Measurements from ENCODE around the gene DDI1.

DDI1 gene

DNA sequence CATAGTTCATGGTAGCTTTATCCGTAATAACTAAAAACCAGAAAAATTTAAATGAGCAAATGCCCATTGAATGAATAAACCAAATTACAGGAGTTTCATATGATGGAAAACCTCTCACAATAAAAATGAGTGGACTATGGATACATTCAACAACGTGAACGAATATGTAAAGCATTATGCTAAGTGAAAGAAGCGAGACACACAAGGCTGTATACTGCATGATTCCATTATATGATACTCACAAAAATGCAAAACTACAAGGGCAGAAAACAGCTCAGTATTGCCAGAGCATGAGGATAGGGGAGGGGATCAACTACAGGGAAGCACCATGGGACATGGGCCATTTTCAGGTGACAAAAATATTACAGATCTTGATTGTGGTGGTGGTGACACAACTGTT is 22.2 kb downstream of the DDI1 start:
- TF ChIP-seq, protein P1, sequence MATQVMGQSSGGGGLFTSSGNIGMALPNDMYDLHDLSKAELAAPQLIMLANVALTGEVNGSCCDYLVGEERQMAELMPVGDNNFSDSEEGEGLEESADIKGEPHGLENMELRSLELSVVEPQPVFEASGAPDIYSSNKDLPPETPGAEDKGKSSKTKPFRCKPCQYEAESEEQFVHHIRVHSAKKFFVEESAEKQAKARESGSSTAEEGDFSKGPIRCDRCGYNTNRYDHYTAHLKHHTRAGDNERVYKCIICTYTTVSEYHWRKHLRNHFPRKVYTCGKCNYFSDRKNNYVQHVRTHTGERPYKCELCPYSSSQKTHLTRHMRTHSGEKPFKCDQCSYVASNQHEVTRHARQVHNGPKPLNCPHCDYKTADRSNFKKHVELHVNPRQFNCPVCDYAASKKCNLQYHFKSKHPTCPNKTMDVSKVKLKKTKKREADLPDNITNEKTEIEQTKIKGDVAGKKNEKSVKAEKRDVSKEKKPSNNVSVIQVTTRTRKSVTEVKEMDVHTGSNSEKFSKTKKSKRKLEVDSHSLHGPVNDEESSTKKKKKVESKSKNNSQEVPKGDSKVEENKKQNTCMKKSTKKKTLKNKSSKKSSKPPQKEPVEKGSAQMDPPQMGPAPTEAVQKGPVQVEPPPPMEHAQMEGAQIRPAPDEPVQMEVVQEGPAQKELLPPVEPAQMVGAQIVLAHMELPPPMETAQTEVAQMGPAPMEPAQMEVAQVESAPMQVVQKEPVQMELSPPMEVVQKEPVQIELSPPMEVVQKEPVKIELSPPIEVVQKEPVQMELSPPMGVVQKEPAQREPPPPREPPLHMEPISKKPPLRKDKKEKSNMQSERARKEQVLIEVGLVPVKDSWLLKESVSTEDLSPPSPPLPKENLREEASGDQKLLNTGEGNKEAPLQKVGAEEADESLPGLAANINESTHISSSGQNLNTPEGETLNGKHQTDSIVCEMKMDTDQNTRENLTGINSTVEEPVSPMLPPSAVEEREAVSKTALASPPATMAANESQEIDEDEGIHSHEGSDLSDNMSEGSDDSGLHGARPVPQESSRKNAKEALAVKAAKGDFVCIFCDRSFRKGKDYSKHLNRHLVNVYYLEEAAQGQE (IDR thresholded peaks at IDR 0.05; ENCODE audit: insufficient read depth in 1 of 2, low read depth in 2 of 2, low read length in 2 of 2) = no peak
- TF ChIP-seq FOXP2 (optimal IDR thresholded peaks at IDR 0.05; ENCODE audit: borderline replicate concordance, extremely low read depth, extremely low read length, insufficient read depth) (no peak), SIN3A (IDR thresholded peaks at IDR 0.05; ENCODE audit: borderline replicate concordance, insufficient read depth, low read length) (no peak), POLR2AphosphoS5 (IDR thresholded peaks at IDR 0.05; ENCODE audit: low read depth, low read length) (no peak), TAF1 (IDR thresholded peaks at IDR 0.05; ENCODE audit: borderline replicate concordance, insufficient read depth, low read length) (no peak)

DNA sequence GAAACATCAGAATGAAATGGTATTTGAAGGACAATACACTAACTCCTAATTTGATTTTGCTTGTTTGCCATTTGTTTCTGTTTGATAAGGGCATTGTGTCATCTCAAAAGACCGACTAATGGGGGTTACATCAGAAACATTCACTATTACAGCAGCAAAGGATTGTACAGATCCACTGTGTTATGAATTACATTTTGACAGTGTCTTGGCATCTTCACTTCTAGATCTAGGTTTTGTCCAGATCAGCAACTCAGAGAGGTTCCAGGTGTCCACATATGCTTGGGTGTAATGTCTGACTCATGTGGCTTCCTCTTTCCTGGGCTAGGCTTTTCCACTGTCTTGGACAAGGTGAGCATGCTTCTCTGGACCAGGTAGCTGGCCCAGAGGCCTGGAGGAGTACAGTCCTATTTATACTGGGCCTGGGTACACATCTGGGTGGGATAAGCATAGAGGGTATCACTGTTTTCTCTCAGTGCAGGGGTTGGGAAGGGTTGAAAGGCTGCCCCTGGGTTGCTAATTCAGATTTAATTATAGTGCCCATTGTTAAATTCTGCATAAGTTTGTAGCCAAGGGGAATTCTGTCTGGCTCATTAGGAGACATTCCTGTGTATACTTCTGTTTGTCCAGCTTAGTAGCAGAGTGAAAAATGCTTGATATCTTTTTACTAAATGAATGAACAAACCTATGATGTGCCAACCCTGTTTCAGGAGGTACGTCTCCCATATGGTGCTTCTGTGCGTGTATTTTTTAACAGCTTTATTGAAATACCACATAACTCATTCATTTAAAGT is 23.8 kb downstream of the DDI1 start:
- TF ChIP-seq TAF1 (IDR thresholded peaks at IDR 0.05; ENCODE audit: borderline replicate concordance, insufficient read depth, low read length) (no peak), POLR2AphosphoS5 (IDR thresholded peaks at IDR 0.05; ENCODE audit: low read depth, low read length) (no peak), FOXP2 (optimal IDR thresholded peaks at IDR 0.05; ENCODE audit: borderline replicate concordance, extremely low read depth, extremely low read length, insufficient read depth) (no peak), SIN3A (IDR thresholded peaks at IDR 0.05; ENCODE audit: borderline replicate concordance, insufficient read depth, low read length) (no peak)

DNA sequence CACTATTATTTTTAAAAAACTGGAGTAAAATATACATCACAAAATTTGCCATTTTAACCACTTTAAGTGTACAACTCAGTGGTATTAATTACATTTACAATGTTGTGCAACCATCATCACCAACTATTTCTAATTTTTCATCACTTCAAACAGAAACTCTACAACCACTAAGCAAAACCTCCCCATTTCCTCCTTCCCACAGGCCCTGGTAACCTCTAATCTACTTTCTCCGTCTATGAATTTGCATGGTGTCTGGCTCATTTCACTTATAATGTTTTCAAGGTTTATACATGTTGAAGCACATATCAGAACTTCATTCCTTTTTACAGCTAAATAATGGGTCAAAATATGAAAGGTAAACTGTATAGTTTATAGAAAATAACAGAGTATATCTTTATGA is 24.4 kb downstream of the DDI1 start:
- TF ChIP-seq POLR2AphosphoS5 (IDR thresholded peaks at IDR 0.05; ENCODE audit: low read depth, low read length) (no peak), TAF1 (IDR thresholded peaks at IDR 0.05; ENCODE audit: borderline replicate concordance, insufficient read depth, low read length) (no peak), FOXP2 (optimal IDR thresholded peaks at IDR 0.05; ENCODE audit: borderline replicate concordance, extremely low read depth, extremely low read length, insufficient read depth) (no peak), SIN3A (IDR thresholded peaks at IDR 0.05; ENCODE audit: borderline replicate concordance, insufficient read depth, low read length) (no peak)
- TF ChIP-seq, protein P1 (IDR thresholded peaks at IDR 0.05; ENCODE audit: insufficient read depth in 1 of 2, low read depth in 2 of 2, low read length in 2 of 2) = no peak

DNA sequence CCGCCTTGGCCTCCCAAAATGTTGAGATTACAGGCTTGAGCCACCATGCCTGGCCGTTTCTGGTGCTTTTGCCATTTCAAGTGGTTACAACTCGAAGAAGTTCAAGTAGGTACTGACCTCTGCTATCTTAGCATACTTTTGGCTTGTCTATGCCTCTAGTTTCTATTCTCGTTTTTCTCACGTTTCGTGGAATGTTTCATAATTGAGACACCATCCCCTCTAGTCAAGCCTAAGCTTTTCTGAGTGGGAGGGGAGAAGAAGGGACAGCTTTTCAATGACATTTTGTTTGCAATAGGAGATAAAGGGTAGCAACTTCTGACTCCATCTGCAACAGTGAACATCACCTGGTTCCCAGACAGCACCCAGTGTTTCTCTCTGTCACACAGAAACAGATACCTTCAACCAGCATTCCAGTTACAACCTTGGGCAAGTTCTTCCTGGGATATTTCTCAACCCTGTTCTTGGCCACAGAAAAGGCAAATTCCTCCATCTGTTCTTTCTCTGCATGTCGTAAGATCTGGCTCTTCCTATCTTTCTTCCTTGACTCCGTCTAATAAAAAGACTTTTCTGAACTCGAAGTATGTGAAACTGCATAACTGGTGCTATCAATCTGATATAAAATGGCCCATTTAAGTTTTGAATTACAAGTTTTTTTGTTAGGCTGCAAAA is 25.5 kb downstream of the DDI1 start:
- TF ChIP-seq, protein P1 (IDR thresholded peaks at IDR 0.05; ENCODE audit: insufficient read depth in 1 of 2, low read depth in 2 of 2, low read length in 2 of 2) = no peak
- TF ChIP-seq POLR2AphosphoS5 (IDR thresholded peaks at IDR 0.05; ENCODE audit: low read depth, low read length) (no peak), TAF1 (IDR thresholded peaks at IDR 0.05; ENCODE audit: borderline replicate concordance, insufficient read depth, low read length) (no peak), FOXP2 (optimal IDR thresholded peaks at IDR 0.05; ENCODE audit: borderline replicate concordance, extremely low read depth, extremely low read length, insufficient read depth) (no peak), SIN3A (IDR thresholded peaks at IDR 0.05; ENCODE audit: borderline replicate concordance, insufficient read depth, low read length) (no peak)

DNA sequence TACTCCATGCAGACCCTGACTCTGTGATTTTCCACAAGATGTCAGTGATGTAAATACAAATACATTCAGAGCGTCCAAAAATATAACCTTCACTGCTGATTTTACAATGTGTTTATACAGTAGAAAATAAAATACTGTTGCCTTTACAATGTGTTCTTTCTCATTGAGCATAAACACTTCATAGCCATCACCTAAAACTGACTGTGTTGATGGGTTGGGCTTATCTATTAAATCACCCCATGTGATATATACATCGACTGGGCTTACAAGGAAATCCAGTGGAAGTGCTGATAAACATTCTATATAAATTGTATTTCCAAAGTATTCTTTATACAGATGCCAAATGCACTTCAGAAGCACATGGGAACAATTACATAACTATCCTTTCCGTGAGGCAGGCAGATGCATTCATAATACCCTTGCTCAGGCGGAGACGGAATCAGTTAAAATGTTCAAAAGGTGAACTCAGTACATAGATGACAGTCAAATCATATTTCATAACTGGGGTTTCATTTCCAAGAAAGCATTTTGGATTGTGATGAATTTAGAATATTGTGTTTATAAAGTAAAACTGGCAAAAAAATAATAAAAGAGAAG is 27.7 kb downstream of the DDI1 start:
- TF ChIP-seq, protein P1 (IDR thresholded peaks at IDR 0.05; ENCODE audit: insufficient read depth in 1 of 2, low read depth in 2 of 2, low read length in 2 of 2) = no peak
- TF ChIP-seq SIN3A (IDR thresholded peaks at IDR 0.05; ENCODE audit: borderline replicate concordance, insufficient read depth, low read length) = no peak
- TF ChIP-seq FOXP2 (optimal IDR thresholded peaks at IDR 0.05; ENCODE audit: borderline replicate concordance, extremely low read depth, extremely low read length, insufficient read depth) = no peak
- TF ChIP-seq TAF1 (IDR thresholded peaks at IDR 0.05; ENCODE audit: borderline replicate concordance, insufficient read depth, low read length) = no peak
- no peak for TF ChIP-seq POLR2AphosphoS5 (IDR thresholded peaks at IDR 0.05; ENCODE audit: low read depth, low read length)
